HepG2 (cell line): Measurements from ENCODE around the gene ZNF382.

ENCODE experiments used
- ELF4 ChIP-seq: sonication (generic); formaldehyde crosslinking; IDR thresholded peaks from 2 replicates; pipeline ENCODE4 v1.5.0; 2020; ENCODE audit warnings: missing genetic modification reagents, mild to moderate bottlenecking, moderate library complexity, borderline replicate concordance
- MYC ChIP-seq: sonication (generic); formaldehyde crosslinking; IDR thresholded peaks from 2 replicates; pipeline ENCODE4 v1.9.0; 2021; ENCODE audit warnings: missing genetic modification reagents, borderline replicate concordance
- NR2F2 ChIP-seq: IDR thresholded peaks from 2 replicates; pipeline ENCODE4 v1.6.1; 2012; ENCODE audit warnings: low read depth, inconsistent platforms, borderline replicate concordance
- POLR2A ChIP-seq, 2 experiments: IDR thresholded peaks; 2 replicates each; pipeline ENCODE4 v1.6.1; 2011; ENCODE audit warnings: low read depth in 2 of 2, low read length in 2 of 2, mild to moderate bottlenecking in 1 of 2, moderate library complexity in 1 of 2; ENCODE audit not compliant: insufficient read depth in 1 of 2
- RFX5 ChIP-seq: IDR thresholded peaks from 2 replicates; pipeline ENCODE4 v1.6.1; 2011; ENCODE audit warnings: low read depth, low read length, improper control_type of control experiment
- ZBTB21 ChIP-seq: sonication (generic); formaldehyde crosslinking; IDR thresholded peaks from 2 replicates; pipeline ENCODE4 v1.4.0; 2020; ENCODE audit warnings: missing genetic modification reagents
- TF ChIP-seq, protein P1 (sequence below): fragments of 450-650 bp; IDR thresholded peaks from 2 replicates; pipeline ENCODE4 v1.6.1; 2016
- TF ChIP-seq, protein P2 (sequence below): sonication (generic); formaldehyde crosslinking; IDR thresholded peaks from 2 replicates; pipeline ENCODE4 v1.5.1; 2020; ENCODE audit warnings: mild to moderate bottlenecking, missing genetic modification reagents, moderate library complexity

DNA sequence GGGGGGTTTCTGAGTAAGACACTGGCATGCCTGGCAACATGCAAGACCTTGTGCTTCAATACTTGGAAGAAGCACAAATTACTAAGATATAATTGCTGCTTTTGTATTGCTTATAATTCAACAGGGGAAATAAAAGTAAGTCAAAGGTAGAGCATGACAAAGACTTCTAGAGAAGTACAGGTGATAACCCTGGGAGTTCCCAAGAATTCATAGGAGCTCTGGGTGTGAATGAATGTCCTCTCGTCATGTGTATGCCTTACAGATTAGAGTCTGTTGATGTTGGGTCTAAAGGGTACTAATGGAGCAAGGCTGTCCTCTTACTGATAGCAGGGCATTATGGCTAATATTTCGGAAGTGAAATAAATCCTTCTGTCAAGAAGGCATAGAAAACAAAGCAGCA lies 69.1 kb downstream of the ZNF382 start:
- no peak for TF ChIP-seq ZBTB21
- TF ChIP-seq, protein P1, sequence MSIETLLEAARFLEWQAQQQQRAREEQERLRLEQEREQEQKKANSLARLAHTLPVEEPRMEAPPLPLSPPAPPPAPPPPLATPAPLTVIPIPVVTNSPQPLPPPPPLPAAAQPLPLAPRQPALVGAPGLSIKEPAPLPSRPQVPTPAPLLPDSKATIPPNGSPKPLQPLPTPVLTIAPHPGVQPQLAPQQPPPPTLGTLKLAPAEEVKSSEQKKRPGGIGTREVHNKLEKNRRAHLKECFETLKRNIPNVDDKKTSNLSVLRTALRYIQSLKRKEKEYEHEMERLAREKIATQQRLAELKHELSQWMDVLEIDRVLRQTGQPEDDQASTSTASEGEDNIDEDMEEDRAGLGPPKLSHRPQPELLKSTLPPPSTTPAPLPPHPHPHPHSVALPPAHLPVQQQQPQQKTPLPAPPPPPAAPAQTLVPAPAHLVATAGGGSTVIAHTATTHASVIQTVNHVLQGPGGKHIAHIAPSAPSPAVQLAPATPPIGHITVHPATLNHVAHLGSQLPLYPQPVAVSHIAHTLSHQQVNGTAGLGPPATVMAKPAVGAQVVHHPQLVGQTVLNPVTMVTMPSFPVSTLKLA = no peak
- TF ChIP-seq, protein P2, sequence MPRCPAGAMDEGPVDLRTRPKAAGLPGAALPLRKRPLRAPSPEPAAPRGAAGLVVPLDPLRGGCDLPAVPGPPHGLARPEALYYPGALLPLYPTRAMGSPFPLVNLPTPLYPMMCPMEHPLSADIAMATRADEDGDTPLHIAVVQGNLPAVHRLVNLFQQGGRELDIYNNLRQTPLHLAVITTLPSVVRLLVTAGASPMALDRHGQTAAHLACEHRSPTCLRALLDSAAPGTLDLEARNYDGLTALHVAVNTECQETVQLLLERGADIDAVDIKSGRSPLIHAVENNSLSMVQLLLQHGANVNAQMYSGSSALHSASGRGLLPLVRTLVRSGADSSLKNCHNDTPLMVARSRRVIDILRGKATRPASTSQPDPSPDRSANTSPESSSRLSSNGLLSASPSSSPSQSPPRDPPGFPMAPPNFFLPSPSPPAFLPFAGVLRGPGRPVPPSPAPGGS (CRISPR knock-in tag) = no peak
- no peak for TF ChIP-seq POLR2A (IDR thresholded peaks at IDR 0.05; ENCODE audit: insufficient read depth in 1 of 2, low read depth in 2 of 2, low read length in 2 of 2)
- TF ChIP-seq MYC = no peak
- no peak for TF ChIP-seq ELF4 (CRISPR knock-in tag)
- no peak for TF ChIP-seq NR2F2
- TF ChIP-seq RFX5 = no peak
